MCF 10A (cell line): ENCODE results near the gene PTAFR. TPM values are rescaled to one million over a fixed set of nuclear protein-coding genes. Genes with fewer than 3 reads are reported as not detected.
A peak's percentile ranks its signal among the peaks of the same experiment; 100 is the strongest.

ENCODE experiments used
- BruUV-seq: library from RNA; stranded (reverse); fragments of 400-500 nt; replicated peaks from 2 replicates; lab custom pipeline; 2021; lab: Mats Ljungman, UMichigan
- CTCF ChIA-PET: fragments of 300-600 bp; sonication (Branson Sonifier 250); formaldehyde crosslinking; extraction: SDS; loops from one replicate; lab custom pipeline; 2021; ENCODE audit warnings: antibody characterized with exemption, inconsistent platforms; lab: Yijun Ruan, JAX
- POLR2A ChIA-PET: fragments of 300-600, 350-650 bp; sonication (Branson Sonifier 250); formaldehyde crosslinking; extraction: SDS; loops from one replicate; lab custom pipeline; 2020; ENCODE audit warnings: antibody characterized with exemption, inconsistent platforms; lab: Yijun Ruan, JAX
- DNase-seq: peaks from one replicate; pipeline ENCODE4 v3.0.0-alpha.2; 2018; ENCODE audit not compliant: unreplicated experiment
- H3K27ac Mint-ChIP-seq: one replicate; pipeline ENCODE4 v1.8.0; 2022; ENCODE audit warnings: mild to moderate bottlenecking, low read depth, mixed read lengths; ENCODE audit not compliant: unreplicated experiment
- H3K27me3 Mint-ChIP-seq: one replicate; pipeline ENCODE4 v1.8.0; 2022; ENCODE audit warnings: mixed read lengths; ENCODE audit not compliant: insufficient read depth, unreplicated experiment
- H3K36me3 Mint-ChIP-seq: one replicate; pipeline ENCODE4 v1.8.0; 2022; ENCODE audit warnings: mild to moderate bottlenecking, moderate library complexity, mixed read lengths; ENCODE audit not compliant: insufficient read depth, unreplicated experiment
- H3K4me1 Mint-ChIP-seq: one replicate; pipeline ENCODE4 v1.8.0; 2022; ENCODE audit warnings: mixed read lengths; ENCODE audit not compliant: insufficient read depth, unreplicated experiment
- H3K4me3 Mint-ChIP-seq: one replicate; pipeline ENCODE4 v1.8.0; 2022; ENCODE audit warnings: mild to moderate bottlenecking, moderate library complexity, mixed read lengths; ENCODE audit not compliant: unreplicated experiment
- H3K9me3 Mint-ChIP-seq: one replicate; pipeline ENCODE4 v1.8.0; 2022; ENCODE audit warnings: mixed read lengths; ENCODE audit not compliant: unreplicated experiment
- intact Hi-C: fragments of 100-400 bp; cut with micrococcal nuclease; formaldehyde crosslinking; loops from 2 replicates; pipeline ENCODE4 v1.14.1; 2022
- total RNA-seq: library from RNA; stranded (reverse); gene quantifications from 2 replicates; pipeline ENCODE4 v1.2.3, GENCODE V29; 2022
- TF ChIP-seq, protein P1 (sequence below): fragments of 200-600 bp; IDR thresholded peaks from one replicate; pipeline ENCODE4 v1.8.0; 2022; ENCODE audit warnings: antibody characterized with exemption, mild to moderate bottlenecking; ENCODE audit not compliant: unreplicated experiment

The PTAFR gene
- total RNA-seq, 1 experiment from 2014 or later = 1.6 TPM

DNA sequence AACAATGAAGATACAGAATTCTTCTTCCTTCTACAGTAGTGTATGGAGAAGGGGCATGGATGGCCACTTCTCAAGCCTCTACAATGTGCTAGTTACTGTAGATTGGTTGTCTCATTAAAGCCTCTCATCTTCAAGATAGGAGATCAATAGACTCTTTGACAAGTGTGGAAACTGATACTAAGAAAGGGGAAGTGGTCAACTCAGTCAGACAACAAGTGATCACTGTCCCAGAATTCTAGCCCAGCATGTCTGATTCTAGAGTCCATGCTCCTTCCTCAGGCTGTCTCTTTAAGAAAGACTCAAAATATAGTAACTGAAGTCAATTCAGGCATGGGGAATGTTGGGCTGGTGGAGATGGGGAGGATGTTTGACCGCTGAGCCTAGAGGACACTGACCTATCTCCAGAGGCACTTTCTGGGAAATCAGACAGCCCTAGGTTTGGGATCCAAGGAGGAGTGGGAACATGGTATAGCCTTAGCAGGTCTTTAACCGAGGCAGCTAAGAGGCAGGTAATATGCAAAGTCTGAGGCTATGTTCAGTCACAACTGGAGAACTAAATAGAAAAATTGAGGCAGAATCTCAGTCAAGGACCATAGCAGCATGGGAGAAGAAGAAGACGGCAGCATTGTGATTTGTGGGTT, 48.8 kb downstream of the PTAFR start:
- Mint-ChIP-seq H3K4me1 (peaks cover 15% of the 10 kb centered on the region), H3K27me3 (no peaks in the 10 kb centered on the region), H3K27ac (no peak overlapping the region), H3K9me3 (no peaks in the 10 kb centered on the region), H3K4me3 (no peak overlapping the region), H3K36me3 (no peaks in the 10 kb centered on the region)
- CTCF ChIA-PET = no interaction called here
- BruUV-seq = no TSS peak
- no peak for DNase-seq
- POLR2A ChIA-PET = interaction anchor here (0.6 kb wide), 1 partner anchor 49 kb away, joined by 3 read pairs; no protein-coding TSS in a partner anchor
- intact Hi-C loops = loop anchor here (2.0 kb wide), 1 partner anchor 35 kb away; no protein-coding TSS in a partner anchor
- TF ChIP-seq, protein P1, sequence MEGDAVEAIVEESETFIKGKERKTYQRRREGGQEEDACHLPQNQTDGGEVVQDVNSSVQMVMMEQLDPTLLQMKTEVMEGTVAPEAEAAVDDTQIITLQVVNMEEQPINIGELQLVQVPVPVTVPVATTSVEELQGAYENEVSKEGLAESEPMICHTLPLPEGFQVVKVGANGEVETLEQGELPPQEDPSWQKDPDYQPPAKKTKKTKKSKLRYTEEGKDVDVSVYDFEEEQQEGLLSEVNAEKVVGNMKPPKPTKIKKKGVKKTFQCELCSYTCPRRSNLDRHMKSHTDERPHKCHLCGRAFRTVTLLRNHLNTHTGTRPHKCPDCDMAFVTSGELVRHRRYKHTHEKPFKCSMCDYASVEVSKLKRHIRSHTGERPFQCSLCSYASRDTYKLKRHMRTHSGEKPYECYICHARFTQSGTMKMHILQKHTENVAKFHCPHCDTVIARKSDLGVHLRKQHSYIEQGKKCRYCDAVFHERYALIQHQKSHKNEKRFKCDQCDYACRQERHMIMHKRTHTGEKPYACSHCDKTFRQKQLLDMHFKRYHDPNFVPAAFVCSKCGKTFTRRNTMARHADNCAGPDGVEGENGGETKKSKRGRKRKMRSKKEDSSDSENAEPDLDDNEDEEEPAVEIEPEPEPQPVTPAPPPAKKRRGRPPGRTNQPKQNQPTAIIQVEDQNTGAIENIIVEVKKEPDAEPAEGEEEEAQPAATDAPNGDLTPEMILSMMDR = no peak

DNA sequence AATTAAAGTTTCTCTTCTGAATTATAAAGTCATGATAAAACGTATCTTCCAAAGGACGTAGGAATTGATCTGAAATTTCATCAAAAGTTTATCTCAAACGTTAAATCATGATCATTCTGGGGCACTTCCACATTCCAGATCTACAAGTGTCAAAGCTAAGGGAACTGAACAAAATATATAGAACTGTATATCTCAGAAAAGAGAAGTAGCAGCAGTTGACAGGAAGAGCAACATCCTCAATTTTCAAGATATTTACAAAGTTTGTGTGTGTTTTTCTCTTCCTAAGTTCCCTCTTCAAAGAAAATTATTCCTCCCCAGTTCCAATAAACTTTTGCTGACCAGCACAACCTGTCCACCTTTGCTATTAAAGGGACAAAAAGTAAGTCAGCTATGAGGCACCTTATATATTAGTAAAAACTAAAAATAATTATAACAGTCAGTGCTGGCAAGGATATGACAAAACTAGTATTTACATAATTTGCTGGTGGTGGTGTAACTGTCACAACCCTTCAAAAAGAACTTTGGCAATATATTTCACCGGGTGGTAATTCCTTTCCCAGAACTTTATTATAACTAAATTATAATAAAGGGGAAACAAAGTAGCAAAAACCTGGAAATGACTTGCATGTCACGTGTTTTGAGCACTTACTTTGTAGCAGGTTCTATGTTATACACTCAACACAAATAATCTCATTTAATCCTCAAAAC, 49.6 kb downstream of the PTAFR start:
- no TSS peak for BruUV-seq
- no peaks in the 10 kb centered on the region for H3K27me3 Mint-ChIP-seq
- TF ChIP-seq, protein P1 = no peak
- POLR2A ChIA-PET = no interaction called here
- no peaks in the 10 kb centered on the region for H3K9me3 Mint-ChIP-seq
- H3K36me3 Mint-ChIP-seq = no peaks in the 10 kb centered on the region
- intact Hi-C loops = no loop called here
- no peak overlapping the region for H3K27ac Mint-ChIP-seq
- CTCF ChIA-PET = interaction anchor here (0.6 kb wide), 1 partner anchor 128 kb away, joined by 3 read pairs; no protein-coding TSS in a partner anchor
- H3K4me1 Mint-ChIP-seq = peaks cover 15% of the 10 kb centered on the region
- no peak for DNase-seq
- no peak overlapping the region for H3K4me3 Mint-ChIP-seq

DNA sequence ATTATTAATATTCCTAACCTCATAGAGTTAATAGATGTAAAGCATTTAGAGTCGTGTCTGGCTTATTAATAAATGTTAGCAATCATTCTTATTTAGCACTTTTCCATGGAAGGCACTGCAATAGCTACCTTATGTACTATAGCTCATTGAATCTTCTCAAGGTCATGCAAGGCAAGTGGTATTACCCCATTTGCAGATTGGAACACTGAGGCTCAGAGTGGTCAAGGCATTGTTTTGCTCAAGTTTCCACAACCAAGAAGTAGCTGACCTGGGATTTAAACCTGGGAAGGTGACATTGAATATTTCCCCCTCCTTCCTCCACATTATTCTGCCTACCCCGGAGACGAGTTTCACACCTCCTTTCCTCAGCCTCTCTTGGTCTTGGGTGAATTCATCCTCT, 50.3 kb downstream of the PTAFR start:
- DNase-seq = no peak
- Mint-ChIP-seq H3K36me3 (no peaks in the 10 kb centered on the region), H3K4me3 (no peak overlapping the region), H3K27me3 (no peaks in the 10 kb centered on the region), H3K4me1 (peaks cover 15% of the 10 kb centered on the region), H3K9me3 (no peaks in the 10 kb centered on the region), H3K27ac (no peak overlapping the region)
- ChIA-PET POLR2A (no interaction called here), CTCF (no interaction called here)
- intact Hi-C loops = no loop called here
- TF ChIP-seq, protein P1 = no peak
- no TSS peak for BruUV-seq

DNA sequence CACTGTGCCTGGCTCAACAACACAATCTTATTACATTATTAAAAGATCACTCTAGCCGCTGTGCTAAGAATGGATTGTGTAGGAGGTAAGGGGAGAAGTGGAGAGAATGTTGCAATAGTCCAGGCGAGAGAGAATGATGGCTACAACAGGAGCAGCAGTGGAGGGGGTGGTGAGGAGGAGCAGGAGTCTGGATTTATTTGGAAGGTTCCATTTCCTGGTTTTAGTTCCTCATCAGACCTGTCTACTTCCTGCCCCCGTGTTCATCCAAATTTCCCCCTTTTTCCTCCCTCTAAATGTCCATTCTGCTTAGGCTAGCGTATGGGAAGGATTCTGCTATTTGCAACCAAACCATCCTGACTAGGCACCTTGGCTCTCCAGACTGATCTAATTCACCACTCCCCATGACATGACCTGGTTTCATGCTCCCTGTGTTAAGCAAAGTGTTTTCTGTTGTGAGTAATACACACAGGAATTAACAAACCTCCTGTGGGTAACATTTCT, 53.0 kb downstream of the PTAFR start:
- BruUV-seq = no TSS peak
- DNase-seq = peak; percentile 85
- TF ChIP-seq, protein P1 = no peak
- intact Hi-C loops = no loop called here
- Mint-ChIP-seq H3K4me3 (peak overlapping the region; percentile 5), H3K4me1 (peaks cover 8% of the 10 kb centered on the region), H3K27ac (no peak overlapping the region), H3K27me3 (no peaks in the 10 kb centered on the region), H3K9me3 (no peaks in the 10 kb centered on the region), H3K36me3 (no peaks in the 10 kb centered on the region)
- CTCF ChIA-PET = interaction anchor here (0.6 to 1.4 kb wide), 4 partner anchors 13 to 76 kb away, joined by 3 to 8 read pairs (median 4); no protein-coding TSS in a partner anchor
- POLR2A ChIA-PET = interaction anchor here (1.2 kb wide), 1 partner anchor 34 kb away, joined by 3 read pairs; no protein-coding TSS in a partner anchor
